HG02798 (cell line): ENCODE results near the gene SSBP2.
"Not testable (repeated sequence)": the region's sequence is repeated elsewhere in the genome, so short reads cannot be mapped to it uniquely, and the experiment has no call there.

Experiments
- ATAC-seq: cut with Tn5 transposase; IDR thresholded peaks from one replicate; pipeline ENCODE4 v1.9.1; 2021; ENCODE audit warnings: mild to moderate bottlenecking; ENCODE audit not compliant: unreplicated experiment, poor library complexity

SSBP2 gene

GRCh38 chr5:81488862-81489261, 262.0 kb downstream of the SSBP2 start:
- no peak for ATAC-seq

GRCh38 chr5:81486711-81487110, 264.2 kb downstream of the SSBP2 start:
- no peak for ATAC-seq

GRCh38 chr5:81482595-81482994, 268.3 kb downstream of the SSBP2 start:
- ATAC-seq: no peak

DNA sequence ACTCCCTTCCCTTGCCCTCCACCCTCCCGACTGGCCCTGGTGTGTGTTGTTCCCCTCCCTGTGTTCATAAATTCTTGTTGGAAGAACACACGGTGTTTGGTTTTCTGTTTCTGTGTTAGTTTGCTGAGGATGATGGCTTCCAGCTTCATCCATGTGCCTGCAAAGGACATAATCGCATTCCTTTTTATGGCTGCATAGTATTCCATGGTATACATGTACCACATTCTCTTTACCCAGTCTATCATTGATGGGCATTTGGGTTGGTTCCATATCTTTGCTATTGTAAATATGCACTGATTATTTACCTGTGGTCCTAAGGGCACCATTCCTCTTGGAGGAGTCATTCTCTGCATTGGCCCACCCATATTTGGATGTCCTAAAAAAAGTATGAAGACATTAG, 277.5 kb downstream of the SSBP2 start:
- ATAC-seq: not testable (repeated sequence)

DNA sequence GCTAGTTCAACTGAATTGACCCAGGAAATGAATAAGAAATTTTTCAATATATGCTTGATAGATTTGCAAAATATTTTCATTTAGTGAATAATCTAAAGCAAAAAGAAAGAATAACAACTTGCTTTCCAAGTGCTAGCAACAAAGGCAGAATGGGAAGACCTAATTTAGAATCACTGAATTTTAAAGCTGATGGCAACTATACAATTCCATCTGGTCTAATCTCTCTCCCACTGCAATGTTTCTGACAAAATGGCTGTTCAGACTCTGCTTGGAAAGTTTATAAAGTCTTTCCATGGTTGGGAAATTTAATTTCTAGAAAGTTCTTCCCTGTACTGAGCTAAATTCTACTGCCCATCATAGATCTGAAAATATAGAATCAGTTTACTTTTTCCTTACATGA, 281.2 kb downstream of the SSBP2 start:
- ATAC-seq: no peak

DNA sequence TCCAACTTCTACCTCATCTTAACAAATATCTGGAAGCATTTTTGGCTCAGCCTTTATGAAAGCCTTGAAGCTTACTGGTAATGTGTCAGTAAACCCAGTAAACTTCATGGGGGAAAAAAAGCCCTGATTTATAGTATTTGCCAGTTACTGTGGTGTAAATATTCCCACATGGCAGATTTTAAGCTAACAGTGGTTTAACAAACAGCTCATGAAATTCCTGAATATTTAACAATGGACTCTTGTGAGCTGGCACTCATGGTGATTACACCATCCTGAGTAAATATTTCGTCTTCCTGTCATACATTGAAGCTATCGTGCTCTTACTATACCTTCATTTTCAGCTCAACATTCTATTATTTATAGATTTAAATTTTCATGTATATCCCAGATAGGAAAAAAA, 300.0 kb downstream of the SSBP2 start:
- no peak for ATAC-seq

GRCh38 chr5:81435023-81435422, 315.9 kb downstream of the SSBP2 start:
- ATAC-seq: no peak

DNA sequence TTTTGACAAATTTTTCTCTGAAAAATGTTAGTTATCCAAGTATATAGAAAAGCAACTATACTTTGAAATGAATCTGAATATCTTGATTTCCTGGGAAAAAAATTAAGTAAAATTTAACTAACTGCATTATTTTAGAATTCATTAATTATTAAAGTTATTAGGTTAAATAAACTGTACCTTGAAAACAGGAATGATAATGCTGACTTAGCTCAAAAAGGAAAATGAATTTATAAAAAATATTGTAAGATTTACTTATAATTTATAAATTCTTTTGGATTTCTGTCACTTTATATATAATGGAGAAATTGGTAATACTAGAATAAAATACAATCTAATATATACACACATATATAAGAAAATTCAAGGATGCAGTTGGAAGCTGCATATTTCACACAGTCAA, 320.9 kb downstream of the SSBP2 start:
- ATAC-seq: no peak

DNA sequence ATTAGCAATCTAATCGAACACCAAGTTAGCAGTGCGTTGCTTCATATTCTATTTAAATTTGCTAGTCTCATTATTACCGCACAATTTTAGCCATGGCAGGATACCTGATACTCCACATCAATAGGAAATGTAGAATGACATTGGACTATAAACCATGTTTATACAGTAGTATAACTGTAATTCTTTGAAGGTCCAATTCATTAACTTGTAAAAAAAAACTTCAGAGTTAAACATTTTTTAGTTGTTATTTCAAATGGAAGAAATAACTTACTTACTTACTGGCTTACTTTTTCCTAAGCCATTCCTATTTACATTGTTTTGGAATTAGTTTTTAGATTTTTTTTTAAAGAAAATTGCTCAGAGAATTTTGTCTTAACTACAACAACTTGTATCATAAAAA, 321.5 kb downstream of the SSBP2 start:
- no peak for ATAC-seq

- no peak for ATAC-seq
Measured at GRCh38 chr5:81428861-81429260, 322.0 kb downstream of the SSBP2 start.

DNA sequence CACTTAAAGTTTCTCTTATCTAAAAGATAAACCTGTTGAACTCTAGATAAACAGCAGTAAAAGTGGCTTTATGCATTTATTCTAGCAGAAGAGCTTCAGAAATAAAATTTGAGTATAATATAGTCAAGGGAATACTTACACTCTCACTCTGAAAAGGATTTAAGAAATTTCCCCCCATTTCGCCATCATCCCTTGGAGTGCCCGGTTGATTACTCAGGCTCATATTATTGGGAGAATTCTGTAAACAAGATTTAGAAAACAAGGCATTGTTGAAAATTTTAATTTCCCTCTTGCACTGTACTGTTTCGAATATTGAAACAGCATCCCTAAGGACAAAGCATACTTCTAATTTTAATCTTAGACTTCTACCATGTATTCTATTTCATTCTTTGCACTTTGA, 322.5 kb downstream of the SSBP2 start:
- ATAC-seq: no peak

DNA sequence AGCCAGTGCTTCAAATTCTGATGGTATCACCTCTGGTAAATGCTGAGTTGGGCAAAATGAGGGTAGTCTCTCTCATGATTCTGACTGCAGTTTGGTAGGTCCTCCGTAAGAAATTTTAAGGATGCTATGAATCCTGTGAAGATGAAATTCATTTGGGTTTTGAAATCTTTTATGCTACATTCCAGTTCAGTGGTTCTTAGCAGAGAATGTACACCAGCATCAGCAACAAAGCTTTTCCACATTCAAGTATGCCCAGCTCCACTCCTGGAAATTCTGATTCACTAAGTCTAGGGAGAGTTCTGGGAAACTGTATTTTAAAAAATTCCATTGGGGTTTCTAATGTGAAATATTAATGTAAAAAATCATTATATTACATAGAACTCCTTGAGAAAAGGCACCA, 323.3 kb downstream of the SSBP2 start:
- ATAC-seq: no peak

DNA sequence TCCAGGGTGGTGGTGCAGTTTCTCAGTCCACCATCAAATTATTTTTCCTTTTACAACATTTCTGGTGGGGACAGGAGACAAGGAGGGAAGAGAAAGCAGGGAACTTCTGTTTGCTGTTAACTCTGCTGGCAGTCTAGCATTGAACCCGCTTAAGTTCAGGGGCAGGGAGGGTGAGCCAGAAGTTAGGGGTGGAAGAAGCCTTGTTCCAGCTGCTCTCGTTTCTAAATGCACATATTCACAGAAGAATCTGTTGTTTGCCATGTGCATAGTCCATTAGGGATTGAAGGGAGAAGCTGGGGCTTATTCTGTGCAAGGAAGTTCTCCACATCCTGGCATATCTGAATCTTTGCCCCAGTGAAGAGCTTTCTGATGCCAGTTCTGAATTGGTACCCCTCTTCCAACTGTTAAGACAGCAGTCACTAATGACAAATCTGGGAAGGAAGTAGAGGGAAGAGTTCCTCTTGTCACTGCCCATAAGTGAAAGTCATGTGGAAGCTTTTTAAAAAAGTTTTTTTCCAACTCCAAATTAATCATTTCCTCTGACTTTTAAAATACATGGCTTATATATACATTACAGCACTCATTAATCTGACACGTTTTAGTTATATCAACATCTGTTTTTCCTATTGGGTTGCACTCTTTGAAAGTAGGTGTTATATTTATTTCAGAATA, 324.4 kb downstream of the SSBP2 start:
- ATAC-seq: no peak

DNA sequence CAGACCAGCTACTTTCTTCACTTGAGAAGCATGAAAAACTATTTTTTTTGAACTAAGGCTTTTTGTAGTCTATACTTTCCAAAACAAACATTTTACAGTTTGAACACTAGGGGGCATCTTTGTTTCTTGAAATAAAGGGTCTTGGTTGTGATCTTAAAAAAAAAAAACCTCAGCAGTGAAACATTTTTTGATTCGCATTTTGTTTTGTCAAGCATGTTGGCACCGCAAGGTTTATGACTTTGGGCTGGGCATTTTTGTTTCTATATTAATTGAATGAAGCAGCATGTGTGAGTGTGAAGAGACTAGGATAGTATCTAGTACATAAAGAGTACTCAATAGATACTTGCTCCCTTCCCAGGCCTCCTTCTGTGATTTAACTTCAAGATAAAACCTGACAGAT, 325.3 kb downstream of the SSBP2 start:
- no peak for ATAC-seq

GRCh38 chr5:81424728-81425127, 326.2 kb downstream of the SSBP2 start:
- no peak for ATAC-seq

DNA sequence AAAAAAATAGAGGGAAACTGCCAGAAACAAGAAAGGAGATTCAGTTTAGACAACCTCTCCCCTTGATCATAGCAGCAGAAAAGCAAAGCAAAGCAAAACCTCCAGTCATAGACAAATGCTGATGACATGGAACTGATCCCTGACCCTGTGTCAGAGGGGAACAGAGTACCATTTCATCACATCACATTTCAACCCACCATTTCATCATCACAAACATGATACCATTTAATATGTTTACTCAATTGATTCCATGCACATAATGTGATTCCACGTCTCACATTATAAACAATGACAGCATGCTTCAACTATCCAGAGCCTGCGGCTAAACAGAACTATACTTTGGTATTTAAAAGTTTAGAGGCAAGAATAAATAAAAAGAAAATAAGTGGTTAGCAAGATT, 328.2 kb downstream of the SSBP2 start:
- ATAC-seq: no peak

GRCh38 chr5:81420039-81420667, 330.7 kb downstream of the SSBP2 start:
- no peak for ATAC-seq

DNA sequence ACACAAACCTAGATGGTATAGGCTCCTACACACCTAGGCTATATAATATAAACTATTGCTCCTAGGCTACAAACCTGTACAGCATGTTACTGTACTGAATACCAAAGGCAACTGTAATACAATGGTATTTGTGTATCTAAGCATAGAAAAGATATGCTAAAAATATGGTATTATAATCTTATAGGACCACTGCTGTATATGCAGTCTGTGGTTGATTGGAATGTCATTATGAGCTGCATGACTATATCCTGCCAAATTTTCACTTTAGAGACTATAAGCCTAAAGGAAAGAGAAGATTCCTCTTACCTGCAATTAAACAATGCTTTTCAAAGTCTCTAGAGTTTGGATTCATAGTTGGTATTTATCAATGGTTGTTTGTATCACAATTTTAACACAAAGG, 332.3 kb downstream of the SSBP2 start:
- ATAC-seq: no peak

DNA sequence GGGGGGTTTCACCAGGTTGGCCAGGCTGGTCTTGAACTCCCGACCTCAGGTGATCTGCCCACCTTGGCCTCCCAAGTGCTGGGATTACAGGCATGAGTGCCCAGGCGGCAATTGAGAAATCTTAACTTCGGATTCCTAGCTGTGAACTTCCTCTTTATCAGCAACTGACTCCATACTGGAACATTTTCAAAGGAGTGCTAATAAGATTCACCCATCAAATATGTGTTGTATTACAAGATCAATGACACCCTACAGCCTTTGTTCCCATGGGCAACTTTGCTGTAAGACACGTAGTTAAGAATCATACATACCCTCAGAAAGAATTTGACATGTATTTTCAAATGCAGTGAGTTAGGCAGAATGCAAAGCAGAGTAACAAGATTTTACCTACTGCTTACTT, 333.8 kb downstream of the SSBP2 start:
- ATAC-seq: no peak

GRCh38 chr5:81409896-81410295, 341.0 kb downstream of the SSBP2 start:
- no peak for ATAC-seq

DNA sequence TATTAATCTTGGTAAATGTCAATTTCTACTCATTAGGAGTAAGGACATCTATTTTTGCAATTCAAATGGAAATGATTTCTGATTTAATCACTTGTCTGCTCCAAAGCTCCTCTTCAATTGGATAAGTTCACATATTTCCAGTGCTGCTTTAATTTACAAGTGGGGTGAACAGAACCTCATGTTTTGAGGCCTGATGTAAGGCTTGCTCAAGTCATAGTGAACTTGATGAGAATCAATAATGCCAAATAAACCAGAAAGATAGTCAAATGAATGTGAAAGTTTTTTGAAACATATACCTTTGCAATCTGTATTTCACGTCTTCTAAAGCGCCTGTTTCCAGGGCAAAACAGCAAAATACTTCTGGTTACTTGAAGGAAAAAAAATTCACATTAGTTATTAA, 341.5 kb downstream of the SSBP2 start:
- no peak for ATAC-seq

GRCh38 chr5:81408496-81408895, 342.4 kb downstream of the SSBP2 start:
- no peak for ATAC-seq
